OCI-LY7 (cell line): Measurements from ENCODE around the gene MKNK1. TPM values are rescaled to one million over a fixed set of nuclear protein-coding genes. Genes with fewer than 3 reads are reported as not detected.

Experiments used
- BruUV-seq: library from RNA; stranded (reverse); fragments of 400-500 nt; replicated peaks from 2 replicates; lab custom pipeline; 2021; lab: Mats Ljungman, UMichigan
- CTCF ChIA-PET: fragments of 300-600 bp; sonication (Branson Sonifier 250); formaldehyde crosslinking; loops from one replicate; lab custom pipeline; 2022; ENCODE audit warnings: antibody characterized with exemption; ENCODE audit not compliant: unreplicated experiment; lab: Charles Lee
- POLR2A ChIA-PET: fragments of 300-600 bp; sonication (Branson Sonifier 250); formaldehyde crosslinking; loops from one replicate; lab custom pipeline; 2022; ENCODE audit warnings: antibody characterized with exemption; lab: Charles Lee
- DNase-seq: peaks from one replicate; pipeline ENCODE4 v3.0.0-alpha.2; 2015; ENCODE audit warnings: low spot score
- H2AFZ ChIP-seq: fragments of 200-600 bp; sonication (generic), shearing (Covaris generic); 2 replicates; pipeline ENCODE4 v1.6.1; 2014; ENCODE audit warnings: mild to moderate bottlenecking, antibody characterized with exemption, low read length, moderate library complexity
- H3K27ac ChIP-seq: fragments of 200-600 bp; sonication (generic); 2 replicates; pipeline ENCODE4 v1.5.1; 2014; ENCODE audit warnings: mixed run types, low read depth, mild to moderate bottlenecking, moderate library complexity, low read length, inconsistent platforms; ENCODE audit not compliant: poor library complexity, severe bottlenecking
- H3K36me3 ChIP-seq: fragments of 200-600 bp; sonication (generic); 2 replicates; pipeline ENCODE4 v1.6.1; 2014; ENCODE audit warnings: mild to moderate bottlenecking, antibody characterized with exemption, low read length, moderate library complexity, mixed read lengths; ENCODE audit not compliant: insufficient read depth
- H3K4me1 ChIP-seq: fragments of 200-600 bp; sonication (generic); 2 replicates; pipeline ENCODE4 v1.5.1; 2014; ENCODE audit warnings: mild to moderate bottlenecking, low read length; ENCODE audit not compliant: insufficient read depth, poor library complexity, severe bottlenecking
- H3K4me2 ChIP-seq: fragments of 200-600 bp; sonication (generic); 2 replicates; pipeline ENCODE4 v1.6.1; 2014; ENCODE audit warnings: mild to moderate bottlenecking, low read length
- H3K4me3 ChIP-seq: fragments of 200-600 bp; sonication (generic); 2 replicates; pipeline ENCODE4 v1.5.1; 2014; ENCODE audit warnings: mild to moderate bottlenecking, low read depth, low read length; ENCODE audit not compliant: poor library complexity, severe bottlenecking
- H3K79me2 ChIP-seq: fragments of 200-600 bp; sonication (generic); 2 replicates; pipeline ENCODE4 v1.6.1; 2016; ENCODE audit warnings: low read depth, mild to moderate bottlenecking, low read length, moderate library complexity, mixed read lengths; ENCODE audit not compliant: insufficient read depth
- H3K9me2 ChIP-seq: fragments of 200-600 bp; sonication (generic); 2 replicates; pipeline ENCODE4 v1.6.1; 2016; ENCODE audit warnings: mild to moderate bottlenecking, low read length, mixed read lengths; ENCODE audit not compliant: insufficient read depth
- H3K9me3 ChIP-seq: fragments of 200-600 bp; sonication (generic); 2 replicates; pipeline ENCODE4 v1.6.1; 2014; ENCODE audit warnings: mild to moderate bottlenecking, mixed run types, low read length, mixed read lengths
- H4K20me1 ChIP-seq: fragments of 200-600 bp; sonication (generic); 2 replicates; pipeline ENCODE4 v1.6.1; 2014; ENCODE audit warnings: mild to moderate bottlenecking, antibody characterized with exemption, low read length, moderate library complexity, mixed read lengths; ENCODE audit not compliant: insufficient read depth
- EZH2phosphoT487 ChIP-seq: fragments of 200-600 bp; sonication (generic); IDR thresholded peaks from 2 replicates; pipeline ENCODE4 v1.6.1; 2018; ENCODE audit warnings: low read depth, borderline replicate concordance, mild to moderate bottlenecking, mixed run types, antibody characterized with exemption, low read length, moderate library complexity, mixed read lengths
- intact Hi-C: fragments of 100-400 bp; cut with micrococcal nuclease; formaldehyde crosslinking; loops from one replicate; pipeline ENCODE4 v1.10.0; 2022; ENCODE audit not compliant: unreplicated experiment
- total RNA-seq, 2 experiments: library from RNA; depleted of rRNA in 1 of 2; stranded (reverse); fragments of >200 nt in 1 of 2; shearing (Covaris generic) in 1 of 2; gene quantifications; 2 replicates each; pipeline ENCODE4 v1.2.3, GENCODE V29; 2014 to 2022
- TF ChIP-seq, protein P1 (sequence below): fragments of 200-600 bp; sonication (generic); conservative IDR thresholded peaks from 2 replicates; pipeline ENCODE4 v1.5.1; 2014; ENCODE audit warnings: mild to moderate bottlenecking, antibody characterized with exemption, low read length, moderate library complexity, mixed read lengths

Gene MKNK1
- total RNA-seq, 2 experiments from 2014 or later, result 11.5 to 24.0 TPM

DNA sequence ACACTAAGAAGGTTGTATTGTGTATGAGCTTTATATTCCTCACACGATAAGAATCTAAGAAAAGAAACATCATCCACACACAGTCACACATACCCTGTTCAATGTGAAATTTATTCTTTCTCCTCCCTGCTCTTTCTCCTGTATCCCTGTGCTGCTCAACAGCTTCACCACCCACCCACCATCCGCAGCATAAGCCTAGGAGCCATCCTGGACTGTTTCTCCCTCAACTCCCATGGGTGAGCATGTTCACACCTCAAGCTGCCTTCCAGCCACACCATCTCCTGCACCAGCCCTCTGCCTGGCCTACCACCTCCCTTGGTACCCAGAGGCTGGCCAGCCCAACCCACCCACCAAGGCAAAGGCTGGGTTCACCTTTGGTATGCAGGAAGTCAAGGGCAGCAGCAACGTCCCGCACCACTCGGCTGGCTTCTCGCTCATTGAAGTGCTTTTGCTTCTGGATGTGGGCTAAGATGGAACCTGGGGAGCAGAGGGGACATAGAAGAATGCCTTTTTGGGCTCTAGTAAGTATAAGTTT lies 32.3 kb downstream of the MKNK1 start:
- no peaks in the 10 kb centered on the region for H3K36me3 ChIP-seq
- no peak overlapping the region for H3K4me2 ChIP-seq
- ChIA-PET CTCF (no interaction called here), POLR2A (interaction anchor here (0.6 kb wide), 1 partner anchor 36 kb away, joined by 3 read pairs; no protein-coding TSS in a partner anchor)
- intact Hi-C loops, result no loop called here
- H3K4me1 ChIP-seq, result no peaks in the 10 kb centered on the region
- TF ChIP-seq EZH2phosphoT487, result no peak
- TF ChIP-seq, protein P1, sequence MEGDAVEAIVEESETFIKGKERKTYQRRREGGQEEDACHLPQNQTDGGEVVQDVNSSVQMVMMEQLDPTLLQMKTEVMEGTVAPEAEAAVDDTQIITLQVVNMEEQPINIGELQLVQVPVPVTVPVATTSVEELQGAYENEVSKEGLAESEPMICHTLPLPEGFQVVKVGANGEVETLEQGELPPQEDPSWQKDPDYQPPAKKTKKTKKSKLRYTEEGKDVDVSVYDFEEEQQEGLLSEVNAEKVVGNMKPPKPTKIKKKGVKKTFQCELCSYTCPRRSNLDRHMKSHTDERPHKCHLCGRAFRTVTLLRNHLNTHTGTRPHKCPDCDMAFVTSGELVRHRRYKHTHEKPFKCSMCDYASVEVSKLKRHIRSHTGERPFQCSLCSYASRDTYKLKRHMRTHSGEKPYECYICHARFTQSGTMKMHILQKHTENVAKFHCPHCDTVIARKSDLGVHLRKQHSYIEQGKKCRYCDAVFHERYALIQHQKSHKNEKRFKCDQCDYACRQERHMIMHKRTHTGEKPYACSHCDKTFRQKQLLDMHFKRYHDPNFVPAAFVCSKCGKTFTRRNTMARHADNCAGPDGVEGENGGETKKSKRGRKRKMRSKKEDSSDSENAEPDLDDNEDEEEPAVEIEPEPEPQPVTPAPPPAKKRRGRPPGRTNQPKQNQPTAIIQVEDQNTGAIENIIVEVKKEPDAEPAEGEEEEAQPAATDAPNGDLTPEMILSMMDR, result no peak
- DNase-seq, result no peak
- no peak overlapping the region for H3K27ac ChIP-seq
- no peaks in the 10 kb centered on the region for H3K9me2 ChIP-seq
- no peaks in the 10 kb centered on the region for H4K20me1 ChIP-seq
- H3K9me3 ChIP-seq, result no peaks in the 10 kb centered on the region
- H3K79me2 ChIP-seq, result no peaks in the 10 kb centered on the region
- H2AFZ ChIP-seq, result no peak overlapping the region
- H3K4me3 ChIP-seq, result no peak overlapping the region
- no TSS peak for BruUV-seq

DNA sequence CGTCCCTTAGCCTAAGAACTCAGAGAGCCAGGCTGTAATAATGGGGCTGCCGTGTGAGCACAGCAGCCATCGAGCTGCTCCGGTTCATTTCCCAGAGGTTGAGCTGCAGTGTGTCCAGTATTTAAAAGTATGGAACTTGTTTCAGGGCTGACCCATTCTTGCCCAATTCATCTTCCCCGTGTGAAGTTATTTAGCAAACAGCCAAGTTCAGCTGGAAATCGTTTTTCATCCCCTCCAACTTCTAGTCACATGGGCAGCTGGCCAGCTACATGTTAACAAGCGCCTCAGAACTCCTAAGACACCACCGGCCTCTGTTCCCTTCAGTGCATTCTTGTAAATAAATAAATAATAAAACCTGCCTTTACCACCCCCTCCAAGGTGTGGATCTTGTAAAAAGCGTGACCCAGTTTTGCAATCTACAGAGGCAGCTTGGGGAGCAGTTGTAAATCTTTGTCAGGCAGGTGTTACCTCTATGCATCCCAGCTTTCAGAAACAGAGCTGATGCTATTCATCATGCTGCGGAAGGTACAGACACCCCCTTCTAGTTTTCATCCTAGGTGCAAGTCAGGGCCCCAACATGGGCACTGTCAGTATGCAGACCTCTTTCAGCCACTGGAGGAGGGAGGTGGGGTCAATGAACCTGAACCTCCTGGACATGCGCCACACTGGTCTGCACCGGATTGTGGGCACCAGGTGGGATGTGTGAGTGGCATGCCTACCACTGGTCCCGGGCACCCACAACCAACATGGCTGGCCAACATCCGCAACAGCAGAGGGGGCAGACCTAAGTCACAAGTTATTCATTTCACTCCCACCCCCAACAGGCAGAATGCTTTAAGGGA lies 34.0 kb downstream of the MKNK1 start:
- H3K79me2 ChIP-seq, result no peaks in the 10 kb centered on the region
- H3K4me3 ChIP-seq, result no peak overlapping the region
- no peak overlapping the region for H2AFZ ChIP-seq
- H3K36me3 ChIP-seq, result no peaks in the 10 kb centered on the region
- H3K4me2 ChIP-seq, result no peak overlapping the region
- intact Hi-C loops, result no loop called here
- BruUV-seq, result no TSS peak
- POLR2A ChIA-PET, result no interaction called here
- no peaks in the 10 kb centered on the region for H4K20me1 ChIP-seq
- H3K27ac ChIP-seq, result no peak overlapping the region
- H3K4me1 ChIP-seq, result no peaks in the 10 kb centered on the region
- DNase-seq, result no peak
- no peaks in the 10 kb centered on the region for H3K9me3 ChIP-seq
- CTCF ChIA-PET, result no interaction called here
- TF ChIP-seq, protein P1, result no peak
- TF ChIP-seq EZH2phosphoT487, result no peak
- no peaks in the 10 kb centered on the region for H3K9me2 ChIP-seq

DNA sequence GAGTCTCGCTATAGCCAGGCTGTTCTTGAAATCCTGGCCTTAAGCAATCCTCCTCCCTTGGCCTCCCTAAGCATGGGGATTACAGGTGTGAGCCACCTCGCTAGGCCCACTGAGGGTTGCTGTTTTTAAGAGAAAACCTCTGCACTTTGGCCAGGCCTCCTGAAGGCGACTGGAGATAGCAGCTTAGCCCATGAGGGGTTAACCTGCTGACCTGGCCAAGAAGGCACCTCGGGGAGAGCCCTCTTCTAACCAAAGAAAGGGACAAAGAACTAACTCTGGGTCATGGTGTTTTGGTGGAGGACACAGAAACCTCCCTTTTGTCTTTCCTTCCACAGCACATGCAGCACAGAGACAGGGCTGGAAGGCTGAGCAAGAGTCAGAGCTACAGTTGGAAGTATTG lies 35.0 kb downstream of the MKNK1 start:
- no peak for DNase-seq
- Histone ChIP-seq H3K27ac (no peak overlapping the region), H2AFZ (no peak overlapping the region), H3K79me2 (no peaks in the 10 kb centered on the region), H3K4me1 (no peaks in the 10 kb centered on the region), H3K9me2 (no peaks in the 10 kb centered on the region), H4K20me1 (no peaks in the 10 kb centered on the region), H3K4me2 (no peak overlapping the region), H3K9me3 (no peaks in the 10 kb centered on the region), H3K4me3 (no peak overlapping the region), H3K36me3 (no peaks in the 10 kb centered on the region)
- ChIA-PET CTCF (no interaction called here), POLR2A (interaction anchor here (0.6 kb wide), 2 partner anchors 89 to 1830 kb away, joined by 3 read pairs; partner anchors contain the start of gene KIF2C)
- TF ChIP-seq EZH2phosphoT487, result no peak
- TF ChIP-seq, protein P1, result no peak
- intact Hi-C loops, result no loop called here
- no TSS peak for BruUV-seq
